Brain microvascular endothelial cell (primary cell): ENCODE measurements around the gene DDX10.

Experiments used
- DNase-seq: peaks from one replicate; pipeline ENCODE4 v3.0.0-alpha.2; 2020
- H3K27ac ChIP-seq: fragments of 250-450 bp; sonication (Bioruptor Pico); 2 replicates; pipeline ENCODE4 v1.5.1; 2020; ENCODE audit warnings: mild to moderate bottlenecking, moderate library complexity
- H3K27me3 ChIP-seq: fragments of 250-450 bp; sonication (Bioruptor Pico); replicated peaks from 2 replicates; pipeline ENCODE4 v1.5.1; 2020; ENCODE audit warnings: mild to moderate bottlenecking
- H3K36me3 ChIP-seq: fragments of 250-450 bp; sonication (Bioruptor Pico); replicated peaks from 2 replicates; pipeline ENCODE4 v1.5.1; 2020; ENCODE audit warnings: mild to moderate bottlenecking
- H3K4me3 ChIP-seq: 2 replicates; pipeline ENCODE4 v1.5.1; 2011; ENCODE audit warnings: low read depth, mild to moderate bottlenecking, control low read depth, low read length, moderate library complexity
- CTCF ChIP-seq: IDR thresholded peaks from 2 replicates; pipeline ENCODE4 v1.5.1; 2011; ENCODE audit warnings: low read depth, mild to moderate bottlenecking, moderate library complexity, low read length, control low read depth, inconsistent platforms; ENCODE audit errors: missing control alignments
- in situ Hi-C: cut with HindIII; loops from 2 replicates; pipeline ENCODE4 v1.10.0; 2017; ENCODE audit warnings: low sequenced_read_pairs, low pct_ligation_motif_present

Gene DDX10

GRCh38 chr11:108887436-108888238 lies 222.8 kb downstream of the DDX10 start:
- Histone ChIP-seq H3K4me3 (no peak overlapping the region), H3K27ac (peak overlapping the region; percentile 38), H3K36me3 (no peaks in the 10 kb centered on the region), H3K27me3 (no peaks in the 10 kb centered on the region)
- TF ChIP-seq CTCF = no peak
- in situ Hi-C loops = no loop called here
- DNase-seq = peak; percentile 80

DNA sequence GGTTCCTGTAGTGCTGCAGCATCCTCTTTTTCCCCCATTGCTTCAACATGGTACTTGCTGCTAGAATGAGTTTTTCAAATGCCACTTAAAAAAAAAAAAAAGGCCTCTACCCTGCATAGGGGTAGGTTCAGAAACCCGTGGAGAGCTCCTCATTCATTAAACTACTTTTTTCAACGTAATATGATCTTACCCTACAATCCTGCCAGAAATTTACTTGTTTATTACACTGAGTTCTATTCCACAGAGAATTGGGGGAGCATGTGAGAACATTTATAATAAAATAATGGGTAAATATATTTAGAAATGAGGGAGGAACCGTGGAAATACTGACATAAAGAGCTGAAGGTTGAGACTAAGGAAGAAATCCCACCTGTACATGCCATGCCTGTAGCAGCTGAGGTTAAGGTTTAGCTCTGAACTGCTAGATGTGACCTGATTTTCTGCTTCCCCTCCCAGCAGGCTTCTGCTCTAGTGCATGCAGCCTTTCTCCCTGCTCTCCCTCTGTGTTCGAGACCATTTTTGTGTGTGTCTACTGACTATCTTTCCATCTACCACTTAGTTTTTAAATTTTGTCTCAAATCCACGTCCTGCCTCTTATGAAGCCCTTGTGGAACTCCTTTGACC lies 225.7 kb downstream of the DDX10 start:
- TF ChIP-seq CTCF = no peak
- no peaks in the 10 kb centered on the region for H3K27me3 ChIP-seq
- in situ Hi-C loops = no loop called here
- no peak overlapping the region for H3K27ac ChIP-seq
- DNase-seq = no peak
- no peaks in the 10 kb centered on the region for H3K36me3 ChIP-seq
- no peak overlapping the region for H3K4me3 ChIP-seq

DNA sequence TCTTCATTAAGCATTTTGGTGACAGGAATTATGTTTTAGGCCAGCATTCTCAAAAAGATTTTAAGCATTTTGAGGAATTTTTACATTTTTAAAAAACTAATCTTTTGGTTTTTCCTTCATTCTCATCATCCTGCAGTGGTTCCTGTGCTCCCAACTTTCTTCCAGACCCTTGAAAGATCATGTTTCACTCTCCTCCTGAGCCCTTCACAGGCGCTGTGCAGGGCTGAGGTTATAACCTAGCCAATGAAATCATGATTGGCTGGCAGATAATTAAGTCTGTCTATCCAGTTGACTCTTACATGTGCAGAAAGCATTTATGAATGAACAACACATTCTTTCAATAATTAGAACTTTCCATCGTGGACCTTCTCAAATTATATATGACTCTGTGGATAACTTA lies 226.3 kb downstream of the DDX10 start:
- Histone ChIP-seq H3K36me3 (no peaks in the 10 kb centered on the region), H3K4me3 (no peak overlapping the region), H3K27ac (no peak overlapping the region), H3K27me3 (no peaks in the 10 kb centered on the region)
- no peak for TF ChIP-seq CTCF
- no peak for DNase-seq
- in situ Hi-C loops = no loop called here

DNA sequence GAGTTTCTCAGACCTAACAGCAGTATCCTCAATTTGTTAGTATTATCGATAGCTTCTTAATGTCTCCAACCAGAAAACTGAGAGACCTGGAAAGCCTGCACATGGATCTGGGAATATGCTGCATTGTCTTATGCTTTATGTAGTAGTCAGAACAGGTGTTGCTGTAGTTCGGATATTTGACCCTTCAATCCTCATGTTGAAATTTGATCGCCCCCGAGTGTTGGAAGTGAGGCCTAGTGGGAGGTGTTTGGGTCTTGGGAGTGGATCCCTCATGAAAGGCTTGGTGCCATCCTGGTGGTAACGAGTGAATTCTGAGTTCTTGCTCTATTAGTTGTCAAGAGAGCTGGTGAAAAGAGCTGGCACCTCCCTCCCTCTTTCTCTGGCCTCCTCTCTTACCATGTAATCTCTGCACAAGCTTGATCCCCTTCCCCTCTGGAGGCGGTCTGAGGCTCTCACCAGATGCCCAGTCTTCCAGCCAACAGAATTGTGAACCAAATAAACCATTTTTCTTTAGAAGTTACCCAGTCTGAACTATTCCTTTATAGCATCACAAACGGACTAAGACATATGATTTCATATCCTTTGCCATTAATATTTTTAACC lies 227.1 kb downstream of the DDX10 start:
- no peaks in the 10 kb centered on the region for H3K36me3 ChIP-seq
- no peak for DNase-seq
- no peak overlapping the region for H3K27ac ChIP-seq
- H3K27me3 ChIP-seq = no peaks in the 10 kb centered on the region
- no peak for TF ChIP-seq CTCF
- in situ Hi-C loops = no loop called here
- H3K4me3 ChIP-seq = no peak overlapping the region

- no peak for TF ChIP-seq CTCF
- no peak for DNase-seq
- in situ Hi-C loops = no loop called here
- peak overlapping the region; percentile 30 for H3K27ac ChIP-seq
- no peaks in the 10 kb centered on the region for H3K27me3 ChIP-seq
- no peak overlapping the region for H3K4me3 ChIP-seq
- H3K36me3 ChIP-seq = no peaks in the 10 kb centered on the region
Observed at GRCh38 chr11:108895579-108896480, 231.0 kb downstream of the DDX10 start.
